OCI-LY7 (cell line): Measurements from ENCODE around the gene LENG1. TPM values are rescaled to one million over a fixed set of nuclear protein-coding genes. Genes with fewer than 3 reads are reported as not detected.

Experiments used
- BruUV-seq: library from RNA; stranded (reverse); fragments of 400-500 nt; replicated peaks from 2 replicates; lab custom pipeline; 2021; lab: Mats Ljungman, UMichigan
- CTCF ChIA-PET: fragments of 300-600 bp; sonication (Branson Sonifier 250); formaldehyde crosslinking; loops from one replicate; lab custom pipeline; 2022; ENCODE audit warnings: antibody characterized with exemption; ENCODE audit not compliant: unreplicated experiment; lab: Charles Lee
- POLR2A ChIA-PET: fragments of 300-600 bp; sonication (Branson Sonifier 250); formaldehyde crosslinking; loops from one replicate; lab custom pipeline; 2022; ENCODE audit warnings: antibody characterized with exemption; lab: Charles Lee
- DNase-seq: peaks from one replicate; pipeline ENCODE4 v3.0.0-alpha.2; 2015; ENCODE audit warnings: low spot score
- H2AFZ ChIP-seq: fragments of 200-600 bp; sonication (generic), shearing (Covaris generic); 2 replicates; pipeline ENCODE4 v1.6.1; 2014; ENCODE audit warnings: mild to moderate bottlenecking, antibody characterized with exemption, low read length, moderate library complexity
- H3K27ac ChIP-seq: fragments of 200-600 bp; sonication (generic); 2 replicates; pipeline ENCODE4 v1.5.1; 2014; ENCODE audit warnings: mixed run types, low read depth, mild to moderate bottlenecking, moderate library complexity, low read length, inconsistent platforms; ENCODE audit not compliant: poor library complexity, severe bottlenecking
- H3K36me3 ChIP-seq: fragments of 200-600 bp; sonication (generic); 2 replicates; pipeline ENCODE4 v1.6.1; 2014; ENCODE audit warnings: mild to moderate bottlenecking, antibody characterized with exemption, low read length, moderate library complexity, mixed read lengths; ENCODE audit not compliant: insufficient read depth
- H3K4me1 ChIP-seq: fragments of 200-600 bp; sonication (generic); 2 replicates; pipeline ENCODE4 v1.5.1; 2014; ENCODE audit warnings: mild to moderate bottlenecking, low read length; ENCODE audit not compliant: insufficient read depth, poor library complexity, severe bottlenecking
- H3K4me2 ChIP-seq: fragments of 200-600 bp; sonication (generic); 2 replicates; pipeline ENCODE4 v1.6.1; 2014; ENCODE audit warnings: mild to moderate bottlenecking, low read length
- H3K4me3 ChIP-seq: fragments of 200-600 bp; sonication (generic); 2 replicates; pipeline ENCODE4 v1.5.1; 2014; ENCODE audit warnings: mild to moderate bottlenecking, low read depth, low read length; ENCODE audit not compliant: poor library complexity, severe bottlenecking
- H3K79me2 ChIP-seq: fragments of 200-600 bp; sonication (generic); 2 replicates; pipeline ENCODE4 v1.6.1; 2016; ENCODE audit warnings: low read depth, mild to moderate bottlenecking, low read length, moderate library complexity, mixed read lengths; ENCODE audit not compliant: insufficient read depth
- H3K9me2 ChIP-seq: fragments of 200-600 bp; sonication (generic); 2 replicates; pipeline ENCODE4 v1.6.1; 2016; ENCODE audit warnings: mild to moderate bottlenecking, low read length, mixed read lengths; ENCODE audit not compliant: insufficient read depth
- H3K9me3 ChIP-seq: fragments of 200-600 bp; sonication (generic); 2 replicates; pipeline ENCODE4 v1.6.1; 2014; ENCODE audit warnings: mild to moderate bottlenecking, mixed run types, low read length, mixed read lengths
- H4K20me1 ChIP-seq: fragments of 200-600 bp; sonication (generic); 2 replicates; pipeline ENCODE4 v1.6.1; 2014; ENCODE audit warnings: mild to moderate bottlenecking, antibody characterized with exemption, low read length, moderate library complexity, mixed read lengths; ENCODE audit not compliant: insufficient read depth
- CTCF ChIP-seq: fragments of 200-600 bp; sonication (generic); conservative IDR thresholded peaks from 2 replicates; pipeline ENCODE4 v1.5.1; 2014; ENCODE audit warnings: mild to moderate bottlenecking, antibody characterized with exemption, low read length, moderate library complexity, mixed read lengths
- EZH2phosphoT487 ChIP-seq: fragments of 200-600 bp; sonication (generic); IDR thresholded peaks from 2 replicates; pipeline ENCODE4 v1.6.1; 2018; ENCODE audit warnings: low read depth, borderline replicate concordance, mild to moderate bottlenecking, mixed run types, antibody characterized with exemption, low read length, moderate library complexity, mixed read lengths
- intact Hi-C: fragments of 100-400 bp; cut with micrococcal nuclease; formaldehyde crosslinking; loops from one replicate; pipeline ENCODE4 v1.10.0; 2022; ENCODE audit not compliant: unreplicated experiment
- total RNA-seq, 2 experiments: library from RNA; depleted of rRNA in 1 of 2; stranded (reverse); fragments of >200 nt in 1 of 2; shearing (Covaris generic) in 1 of 2; gene quantifications; 2 replicates each; pipeline ENCODE4 v1.2.3, GENCODE V29; 2014 to 2022

Gene LENG1
- total RNA-seq, 2 experiments from 2014 or later: 4.7 to 8.0 TPM

DNA sequence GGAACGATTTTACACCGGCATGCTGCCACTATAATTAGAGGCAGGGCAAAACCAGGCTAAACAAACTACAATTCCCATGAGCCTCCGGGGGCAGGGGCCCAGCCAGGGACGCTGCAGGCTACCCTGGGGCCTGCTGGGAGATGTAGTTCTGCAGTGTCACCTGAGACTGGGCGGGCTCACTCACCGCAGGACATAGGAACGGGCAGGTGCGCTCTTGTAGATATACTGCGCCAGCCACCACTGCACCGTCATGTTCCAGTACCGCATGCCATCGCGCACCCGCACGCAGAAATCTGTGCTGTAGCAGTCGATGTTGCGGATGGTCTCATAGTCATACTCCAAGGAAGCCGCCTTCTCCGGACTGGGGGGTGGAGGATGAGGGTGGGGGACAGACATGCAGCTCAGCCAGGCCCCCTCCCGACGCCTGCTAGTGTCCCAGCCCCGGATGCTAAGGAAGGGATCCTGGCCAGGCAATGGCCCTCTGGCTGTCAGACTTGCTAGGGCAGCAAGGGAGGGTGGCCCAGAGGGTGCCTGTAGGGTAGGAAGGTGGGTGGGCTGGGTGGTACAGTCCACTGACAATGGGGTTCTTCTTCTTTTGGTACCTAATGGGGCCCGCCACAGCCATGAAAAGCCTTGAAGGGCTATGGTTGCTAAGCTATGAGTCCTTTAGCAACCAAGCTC, 19.2 kb upstream of the LENG1 start:
- no peak overlapping the region for H3K27ac ChIP-seq
- H3K4me1 ChIP-seq: peaks cover 10% of the 10 kb centered on the region
- H2AFZ ChIP-seq: no peak overlapping the region
- ChIA-PET CTCF (no interaction called here), POLR2A (no interaction called here)
- no peak overlapping the region for H3K4me2 ChIP-seq
- BruUV-seq: no TSS peak
- no peaks in the 10 kb centered on the region for H3K9me3 ChIP-seq
- no peaks in the 10 kb centered on the region for H4K20me1 ChIP-seq
- no peaks in the 10 kb centered on the region for H3K79me2 ChIP-seq
- peak; percentile 55 for DNase-seq
- TF ChIP-seq EZH2phosphoT487 (no peak), CTCF (no peak)
- intact Hi-C loops: no loop called here
- H3K9me2 ChIP-seq: no peaks in the 10 kb centered on the region
- peaks cover 6% of the 10 kb centered on the region; the same call in 1 of the 2 replicates for H3K36me3 ChIP-seq
- H3K4me3 ChIP-seq: no peak overlapping the region

GRCh38 chr19:54173951-54174834, 14.7 kb upstream of the LENG1 start:
- POLR2A ChIA-PET: no interaction called here
- DNase-seq: no peak
- H3K36me3 ChIP-seq: peaks cover 6% of the 10 kb centered on the region; the same call in 1 of the 2 replicates
- intact Hi-C loops: no loop called here
- H3K4me3 ChIP-seq: no peak overlapping the region
- no TSS peak for BruUV-seq
- no peak overlapping the region for H3K27ac ChIP-seq
- CTCF ChIA-PET: no interaction called here
- no peak overlapping the region for H2AFZ ChIP-seq
- no peak overlapping the region for H3K4me2 ChIP-seq
- no peaks in the 10 kb centered on the region for H4K20me1 ChIP-seq
- H3K4me1 ChIP-seq: peaks cover 10% of the 10 kb centered on the region
- no peak for TF ChIP-seq CTCF
- no peak for TF ChIP-seq EZH2phosphoT487
- no peaks in the 10 kb centered on the region for H3K79me2 ChIP-seq
- no peaks in the 10 kb centered on the region for H3K9me3 ChIP-seq
- H3K9me2 ChIP-seq: no peaks in the 10 kb centered on the region
